DMS 273 (cell line): Measurements from ENCODE around the gene SKAP1.

Experiments used
- DNase-seq: peaks from one replicate; lab custom pipeline; 2025; ENCODE audit not compliant: unreplicated experiment; lab: John Stamatoyannopoulos, UW

Gene SKAP1

GRCh38 chr17:48429638-48430586 is at the start of gene SKAP1:
SKAP1 (minus strand) TSS chr17:48430214.
- DNase-seq = no peak

- no peak for DNase-seq
These were observed 49.0 kb upstream of the SKAP1 start for GRCh38 chr17:48479014-48479402.

GRCh38 chr17:48478224-48479013 is 48.4 kb upstream of the SKAP1 start:
- DNase-seq = no peak

- DNase-seq = no peak
These were observed 47.2 kb upstream of the SKAP1 start for GRCh38 chr17:48477221-48477620.

- no peak for DNase-seq
These were observed 42.6 kb upstream of the SKAP1 start for GRCh38 chr17:48472411-48473281.

- DNase-seq = no peak
These were observed 41.9 kb upstream of the SKAP1 start for GRCh38 chr17:48471817-48472410.

- no peak for DNase-seq
These were observed 40.5 kb upstream of the SKAP1 start for GRCh38 chr17:48470388-48471034.

- no peak for DNase-seq
These were observed 39.2 kb upstream of the SKAP1 start for GRCh38 chr17:48469227-48469626.

GRCh38 chr17:48468299-48468698 is 38.3 kb upstream of the SKAP1 start:
- no peak for DNase-seq

GRCh38 chr17:48465884-48466283 is 35.9 kb upstream of the SKAP1 start:
- DNase-seq = no peak

GRCh38 chr17:48463526-48463925 is 33.5 kb upstream of the SKAP1 start:
- no peak for DNase-seq

- no peak for DNase-seq
These were observed 32.9 kb upstream of the SKAP1 start for GRCh38 chr17:48462946-48463345.

- DNase-seq = no peak
These were observed 30.0 kb upstream of the SKAP1 start for GRCh38 chr17:48460052-48460451.

GRCh38 chr17:48459070-48459844 is 29.2 kb upstream of the SKAP1 start:
- no peak for DNase-seq

GRCh38 chr17:48457080-48457836 is 27.2 kb upstream of the SKAP1 start:
- DNase-seq = peak; percentile 79

GRCh38 chr17:48456589-48456988 is 26.6 kb upstream of the SKAP1 start:
- no peak for DNase-seq

- no peak for DNase-seq
These were observed 25.8 kb upstream of the SKAP1 start for GRCh38 chr17:48455791-48456190.

- DNase-seq = no peak
These were observed 23.4 kb upstream of the SKAP1 start for GRCh38 chr17:48453447-48453846.

- DNase-seq = no peak
These were observed 21.5 kb upstream of the SKAP1 start for GRCh38 chr17:48451489-48451888.
